Measurements from ENCODE around the gene SPRED2. TPM values are rescaled to one million over a fixed set of nuclear protein-coding genes. Genes with fewer than 3 reads are reported as not detected.
"Not testable (repeated sequence)": the region's sequence is repeated elsewhere in the genome, so short reads cannot be mapped to it uniquely, and the experiment has no call there.

SPRED2 gene
- polyA plus RNA-seq, 1 donor from 2014 or later = 0.94 TPM

- Mint-ChIP-seq H3K27ac (no peak overlapping the region), H3K36me3 (peaks cover 2% of the 10 kb centered on the region), H3K4me3 (no peak overlapping the region), H3K9me3 (peaks cover 0 to 4% (median 0%) of the 10 kb centered on the region in 3 donors), H3K27me3 (peaks cover 33% of the 10 kb centered on the region), H3K4me1 (peaks cover 5 to 6% (median 5%) of the 10 kb centered on the region in 3 donors)
These were observed 107.3 kb downstream of the SPRED2 start for GRCh38 chr2:65325066-65325465.

- Mint-ChIP-seq H3K9me3 (peaks cover 0 to 4% (median 2%) of the 10 kb centered on the region in 3 donors), H3K27me3 (peaks cover 38% of the 10 kb centered on the region), H3K4me1 (peaks cover 5 to 6% (median 5%) of the 10 kb centered on the region in 3 donors), H3K4me3 (no peak overlapping the region), H3K36me3 (peaks cover 2% of the 10 kb centered on the region), H3K27ac (no peak overlapping the region)
These were observed 111.5 kb downstream of the SPRED2 start for GRCh38 chr2:65320946-65321345.

- Mint-ChIP-seq H3K4me3 (no peak overlapping the region), H3K4me1 (peaks cover 5 to 6% (median 5%) of the 10 kb centered on the region in 3 donors), H3K36me3 (peaks cover 2% of the 10 kb centered on the region), H3K9me3 (peaks cover 0 to 4% (median 2%) of the 10 kb centered on the region in 3 donors), H3K27ac (no peak overlapping the region), H3K27me3 (peaks cover 38% of the 10 kb centered on the region)
These were observed 112.2 kb downstream of the SPRED2 start for GRCh38 chr2:65320042-65320725.

- no peak overlapping the region for H3K4me3 Mint-ChIP-seq
- H3K36me3 Mint-ChIP-seq = peaks cover 2% of the 10 kb centered on the region
- H3K4me1 Mint-ChIP-seq = peaks cover 5 to 6% (median 5%) of the 10 kb centered on the region in 3 donors
- H3K27me3 Mint-ChIP-seq = peaks cover 33% of the 10 kb centered on the region
- H3K27ac Mint-ChIP-seq = no peak overlapping the region
- H3K9me3 Mint-ChIP-seq = peaks cover 0 to 4% (median 2%) of the 10 kb centered on the region in 3 donors
These were observed 112.7 kb downstream of the SPRED2 start for GRCh38 chr2:65319674-65320041.

- H3K4me3 Mint-ChIP-seq = no peak overlapping the region
- H3K27me3 Mint-ChIP-seq = peaks cover 28% of the 10 kb centered on the region
- no peak overlapping the region for H3K27ac Mint-ChIP-seq
- H3K9me3 Mint-ChIP-seq = peaks cover 0 to 2% (median under 1%) of the 10 kb centered on the region in 3 donors
- H3K4me1 Mint-ChIP-seq = peaks cover 4 to 6% (median 5%) of the 10 kb centered on the region in 3 donors
- H3K36me3 Mint-ChIP-seq = peaks cover 2% of the 10 kb centered on the region
These were observed 113.2 kb downstream of the SPRED2 start for GRCh38 chr2:65319072-65319673.

DNA sequence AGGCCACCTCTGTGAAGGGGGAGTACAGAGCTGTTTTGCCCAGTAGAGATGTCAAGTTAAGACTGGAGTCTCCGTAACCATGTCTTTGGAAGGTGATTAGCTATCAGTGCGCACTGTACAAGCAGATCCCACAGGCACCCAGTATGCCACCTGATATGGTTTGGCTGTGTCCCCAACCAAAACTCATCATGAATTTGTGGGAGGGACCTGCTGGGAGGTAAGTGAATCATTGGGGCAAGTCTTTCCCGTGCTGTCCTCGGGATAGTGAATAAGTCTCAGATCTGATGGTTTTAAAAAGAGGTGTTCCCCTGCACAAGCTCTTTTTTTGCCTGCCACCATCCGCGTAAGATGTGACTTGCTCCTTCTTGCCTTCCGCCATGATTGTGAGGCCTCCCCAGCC, 114.6 kb downstream of the SPRED2 start:
- no peak overlapping the region for H3K4me3 Mint-ChIP-seq
- H3K4me1 Mint-ChIP-seq = peaks cover 0 to 4% (median 3%) of the 10 kb centered on the region in 3 donors
- H3K36me3 Mint-ChIP-seq = peaks cover 2% of the 10 kb centered on the region
- H3K27me3 Mint-ChIP-seq = peaks cover 16% of the 10 kb centered on the region
- H3K27ac Mint-ChIP-seq = no peak overlapping the region
- peaks cover 0 to 2% (median 0%) of the 10 kb centered on the region in 3 donors for H3K9me3 Mint-ChIP-seq

DNA sequence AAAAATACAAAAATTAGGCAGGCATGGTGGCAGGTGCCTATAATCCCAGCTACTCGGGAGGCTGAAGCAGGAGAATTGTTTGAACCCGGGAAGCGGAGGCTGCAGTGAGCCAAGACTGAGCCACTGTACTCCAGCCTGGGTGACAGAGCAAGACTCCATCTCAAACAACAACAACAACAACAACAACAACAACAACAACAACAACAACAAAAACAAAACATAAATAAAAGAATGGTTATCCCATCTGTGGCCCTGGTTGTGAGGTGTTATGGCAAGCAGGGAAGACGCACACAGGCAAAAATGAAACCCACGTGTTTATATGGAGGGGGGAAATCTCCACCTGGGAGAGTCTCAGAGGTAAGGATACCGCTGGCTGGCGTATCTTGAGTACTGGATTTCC, 115.0 kb downstream of the SPRED2 start:
- H3K9me3 Mint-ChIP-seq, H3K36me3 Mint-ChIP-seq, H3K4me1 Mint-ChIP-seq, H3K27ac Mint-ChIP-seq, H3K4me3 Mint-ChIP-seq: not testable (repeated sequence)
- peaks cover 16% of the 10 kb centered on the region for H3K27me3 Mint-ChIP-seq

DNA sequence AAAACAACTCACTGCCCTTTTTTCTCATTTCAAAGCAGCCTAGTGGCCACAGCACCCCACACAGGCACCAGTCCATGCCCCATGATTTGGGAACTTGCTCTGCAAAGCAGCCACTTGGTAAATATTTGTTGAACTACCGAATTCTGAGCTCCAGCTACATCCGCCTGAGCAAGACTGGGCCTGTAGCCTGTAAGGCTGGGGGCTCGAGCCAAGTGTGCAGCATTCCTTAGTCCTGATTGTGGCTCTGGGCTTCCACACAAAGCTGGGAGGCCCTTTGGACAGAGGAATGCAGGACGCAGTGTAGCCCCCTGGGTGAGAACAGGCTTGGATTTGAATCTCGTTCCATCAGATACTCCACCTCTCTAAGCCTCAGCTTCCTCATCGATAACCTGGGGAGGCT, 116.3 kb downstream of the SPRED2 start:
- no peak overlapping the region for H3K27ac Mint-ChIP-seq
- H3K4me1 Mint-ChIP-seq = peaks cover 0 to 5% (median 4%) of the 10 kb centered on the region in 3 donors
- H3K27me3 Mint-ChIP-seq = peaks cover 16% of the 10 kb centered on the region
- H3K36me3 Mint-ChIP-seq = peaks cover 2% of the 10 kb centered on the region
- no peak overlapping the region for H3K4me3 Mint-ChIP-seq
- H3K9me3 Mint-ChIP-seq = peaks cover 0 to 2% (median 0%) of the 10 kb centered on the region in 3 donors

- Mint-ChIP-seq H3K36me3 (no peaks in the 10 kb centered on the region), H3K9me3 (peaks cover 0 to 2% (median 0%) of the 10 kb centered on the region in 3 donors), H3K27ac (no peak overlapping the region), H3K4me3 (no peak overlapping the region), H3K27me3 (peaks cover 15% of the 10 kb centered on the region), H3K4me1 (peaks cover 0 to 5% (median 4%) of the 10 kb centered on the region in 3 donors)
These were observed 117.5 kb downstream of the SPRED2 start for GRCh38 chr2:65314801-65315441.

- H3K27ac Mint-ChIP-seq = no peak overlapping the region
- H3K4me1 Mint-ChIP-seq = peaks cover 0 to 5% (median 4%) of the 10 kb centered on the region in 3 donors
- no peaks in the 10 kb centered on the region for H3K36me3 Mint-ChIP-seq
- no peak overlapping the region for H3K4me3 Mint-ChIP-seq
- H3K27me3 Mint-ChIP-seq = peaks cover 6% of the 10 kb centered on the region
- H3K9me3 Mint-ChIP-seq = peaks cover 0 to under 1% (median 0%) of the 10 kb centered on the region in 3 donors
These were observed 118.5 kb downstream of the SPRED2 start for GRCh38 chr2:65313954-65314256.

- Mint-ChIP-seq H3K4me1 (peaks cover 0 to 5% (median 4%) of the 10 kb centered on the region in 3 donors), H3K4me3 (peak overlapping the region in 1 of 4 donors; percentile 76), H3K27me3 (peaks cover 3% of the 10 kb centered on the region), H3K27ac (no peak overlapping the region), H3K9me3 (no peaks in the 10 kb centered on the region), H3K36me3 (no peaks in the 10 kb centered on the region)
These were observed 119.1 kb downstream of the SPRED2 start for GRCh38 chr2:65313126-65313953.

- H3K27ac Mint-ChIP-seq = no peak overlapping the region
- no peaks in the 10 kb centered on the region for H3K36me3 Mint-ChIP-seq
- no peaks in the 10 kb centered on the region for H3K9me3 Mint-ChIP-seq
- H3K27me3 Mint-ChIP-seq = peaks cover under 1% of the 10 kb centered on the region
- H3K4me3 Mint-ChIP-seq = no peak overlapping the region
- H3K4me1 Mint-ChIP-seq = peaks cover 0 to 5% (median 4%) of the 10 kb centered on the region in 3 donors
These were observed 120.8 kb downstream of the SPRED2 start for GRCh38 chr2:65311596-65311995.

- Mint-ChIP-seq H3K4me1 (peaks cover 0 to 5% (median 4%) of the 10 kb centered on the region in 3 donors), H3K27me3 (peaks cover 3% of the 10 kb centered on the region), H3K9me3 (no peaks in the 10 kb centered on the region), H3K4me3 (no peak overlapping the region), H3K27ac (no peak overlapping the region), H3K36me3 (no peaks in the 10 kb centered on the region)
These were observed 121.3 kb downstream of the SPRED2 start for GRCh38 chr2:65311049-65311448.

GRCh38 chr2:65309699-65310098, 122.7 kb downstream of the SPRED2 start:
- Mint-ChIP-seq H3K27ac (no peak overlapping the region), H3K9me3 (no peaks in the 10 kb centered on the region), H3K4me1 (peaks cover 0 to 5% (median 4%) of the 10 kb centered on the region in 3 donors), H3K4me3 (no peak overlapping the region), H3K27me3 (peaks cover 3% of the 10 kb centered on the region), H3K36me3 (no peaks in the 10 kb centered on the region)

DNA sequence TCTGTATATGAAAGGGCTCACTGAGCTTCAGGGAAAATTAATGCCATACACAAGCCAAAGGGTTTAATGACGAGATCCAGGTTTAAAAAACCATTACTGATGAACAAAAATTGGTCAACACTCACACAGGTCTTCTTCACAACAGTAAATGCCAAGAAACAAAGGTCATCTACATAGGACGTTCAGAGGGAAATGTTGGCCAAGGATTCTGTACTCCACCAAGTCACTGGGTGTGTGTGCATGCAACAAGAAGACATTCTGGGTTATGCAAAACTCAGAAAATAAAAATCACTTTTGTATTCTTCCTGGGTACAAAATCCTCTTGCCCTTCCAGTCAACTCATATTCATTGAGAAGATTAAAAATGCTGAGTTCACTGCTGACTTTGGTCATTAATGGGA, 126.5 kb downstream of the SPRED2 start:
- no peaks in the 10 kb centered on the region for H3K9me3 Mint-ChIP-seq
- no peak overlapping the region for H3K4me3 Mint-ChIP-seq
- H3K27me3 Mint-ChIP-seq = peaks cover 30% of the 10 kb centered on the region
- H3K27ac Mint-ChIP-seq = no peak overlapping the region
- no peaks in the 10 kb centered on the region for H3K36me3 Mint-ChIP-seq
- peaks cover 6 to 13% (median 12%) of the 10 kb centered on the region in 3 donors for H3K4me1 Mint-ChIP-seq
